Activated naive CD4-positive, alpha-beta T cell treated with anti-CD3 and anti-CD28 coated beads, Interleukin-2, amount 50 U/mL, for 16 hours (primary cell): Measurements from ENCODE around the gene CSTF3.
"Not testable (repeated sequence)": the region's sequence is repeated elsewhere in the genome, so short reads cannot be mapped to it uniquely, and the experiment has no call there.

ENCODE experiments used
- DNase-seq: peaks from one replicate; pipeline ENCODE4 v3.0.0-alpha.2; 2020

CSTF3 gene

GRCh38 chr11:33072465-33072864 lies 88.8 kb downstream of the CSTF3 start:
- no peak for DNase-seq

DNA sequence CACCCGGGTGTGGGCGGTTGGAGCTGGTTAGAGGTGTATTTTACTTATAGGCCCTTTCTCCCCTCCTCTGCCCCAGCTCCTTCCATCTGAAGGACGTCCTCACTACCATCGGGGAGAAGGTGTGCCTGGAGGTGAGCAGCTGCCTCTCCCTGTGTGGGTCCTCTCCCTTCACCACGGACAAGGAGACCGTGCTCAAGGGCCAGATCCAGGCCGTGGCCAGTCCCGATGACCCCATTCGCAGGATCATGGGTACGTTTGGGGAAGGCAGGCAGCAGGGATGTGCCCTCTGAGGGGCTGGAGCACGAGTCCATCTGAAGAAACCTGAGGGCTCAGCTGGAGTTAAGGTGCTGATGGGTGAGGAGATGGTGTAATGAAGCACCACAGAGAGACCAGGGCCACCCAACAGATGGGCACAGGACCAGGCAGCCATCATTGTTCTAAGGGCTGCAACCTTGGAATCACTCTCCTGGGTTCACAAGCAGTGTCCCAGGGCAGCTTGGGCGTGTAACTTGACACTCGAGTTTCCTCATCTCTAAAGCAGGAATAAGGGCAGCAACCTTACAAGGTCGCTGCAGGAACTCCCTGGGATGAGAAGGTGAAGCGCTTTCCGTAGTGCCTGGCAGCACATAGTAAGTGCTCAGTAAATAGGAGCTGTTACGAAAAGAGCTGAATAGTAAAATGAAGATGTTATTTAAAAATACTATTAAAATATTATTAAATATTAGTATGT lies 92.5 kb downstream of the CSTF3 start:
- no peak for DNase-seq

- no peak for DNase-seq
Observed at GRCh38 chr11:33067294-33067693, 94.0 kb downstream of the CSTF3 start.

DNA sequence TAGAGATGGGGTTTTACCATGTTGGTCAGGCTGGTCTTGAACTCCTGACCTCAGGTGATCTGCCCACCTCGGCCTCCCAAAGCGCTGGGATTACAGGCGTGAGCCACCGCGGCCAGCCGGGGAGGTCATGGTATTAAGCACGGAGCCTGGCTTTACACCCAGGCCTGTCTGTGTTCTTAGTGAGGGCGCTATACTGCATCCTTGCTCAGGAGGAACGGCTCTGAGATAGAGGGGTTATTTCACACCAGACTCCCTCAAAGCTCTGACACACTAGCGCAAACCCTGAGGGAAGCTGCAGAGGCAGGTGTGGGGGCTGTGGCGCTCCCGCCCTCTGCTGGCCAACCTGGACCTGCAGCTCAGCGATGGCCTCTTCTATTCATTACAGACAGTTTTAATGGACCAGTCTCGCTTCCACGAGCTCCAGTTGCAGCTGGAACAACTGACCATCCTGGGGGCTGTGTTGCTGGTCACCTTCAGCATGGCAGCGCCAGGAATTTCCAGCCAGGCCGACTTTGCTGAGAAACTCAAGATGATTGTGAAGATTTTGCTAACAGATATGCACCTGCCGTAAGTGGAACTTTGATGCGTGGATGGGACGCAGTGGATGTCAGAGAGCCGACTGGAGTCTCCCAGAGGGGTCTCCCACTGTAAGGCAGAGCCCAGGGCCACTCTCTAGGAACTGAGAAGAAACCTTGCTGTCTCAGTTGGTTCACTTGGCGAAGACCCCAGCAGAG lies 95.7 kb downstream of the CSTF3 start:
- peak; percentile 78 for DNase-seq

DNA sequence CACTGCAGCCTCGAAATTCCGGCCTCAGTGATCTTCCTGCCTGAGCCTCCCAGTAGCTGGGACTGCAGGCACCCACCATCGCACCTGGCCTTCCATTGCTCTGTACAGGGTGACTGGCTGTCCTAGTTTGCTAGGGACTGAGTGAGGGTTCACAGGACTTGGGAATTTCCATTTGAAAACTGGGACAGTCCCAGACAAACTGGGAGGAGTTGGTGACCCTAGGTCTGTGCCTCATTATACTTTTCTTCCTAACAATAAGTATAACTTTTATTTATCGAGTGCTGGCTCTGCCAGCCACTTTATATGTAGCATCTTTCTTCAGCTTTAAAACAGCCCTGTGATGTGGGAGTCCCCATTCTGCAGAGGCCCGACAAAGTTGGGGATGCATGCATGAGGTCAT lies 96.4 kb downstream of the CSTF3 start:
- no peak for DNase-seq

DNA sequence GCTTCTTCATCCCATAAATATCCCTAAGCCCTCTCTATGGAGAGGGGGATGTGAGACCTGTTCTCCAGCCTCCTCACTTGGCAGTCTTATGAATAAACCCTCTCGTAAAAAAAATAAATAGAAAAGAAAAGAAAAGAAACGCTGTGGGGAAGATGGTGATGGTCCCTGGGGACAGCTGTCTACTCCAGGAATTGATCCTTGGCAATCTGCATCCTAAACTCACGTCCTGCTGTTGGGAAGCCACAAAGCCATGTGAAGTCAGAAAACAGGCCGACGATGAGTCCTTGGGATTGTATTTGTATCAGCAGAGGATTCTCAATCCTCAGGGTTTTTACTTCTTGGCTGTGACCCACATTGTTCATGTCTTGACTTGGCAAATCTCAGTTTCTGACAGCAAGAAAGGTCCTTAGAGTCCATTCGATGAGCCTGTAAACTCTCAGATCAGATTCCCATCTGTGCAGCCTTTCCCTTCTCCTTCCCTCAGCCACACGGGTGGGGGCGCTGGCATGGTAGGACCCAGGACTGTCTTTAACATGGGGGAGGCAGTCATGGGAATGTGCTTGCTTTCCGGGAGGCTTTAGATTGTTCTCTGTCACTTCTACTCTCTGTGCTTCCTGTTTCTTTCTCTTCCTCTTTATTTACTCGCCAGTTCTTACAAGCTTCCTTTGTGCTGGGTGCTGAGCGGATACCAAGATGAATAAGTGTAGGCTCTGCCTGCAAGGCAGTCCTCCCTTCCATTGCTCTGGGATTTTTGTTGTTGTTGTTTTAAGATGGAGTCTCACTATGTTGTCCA lies 97.1 kb downstream of the CSTF3 start:
- no peak for DNase-seq

GRCh38 chr11:33063326-33063881 lies 97.9 kb downstream of the CSTF3 start:
- no peak for DNase-seq

GRCh38 chr11:33062137-33062536 lies 99.1 kb downstream of the CSTF3 start:
- no peak for DNase-seq

GRCh38 chr11:33060271-33060670 lies 101.0 kb downstream of the CSTF3 start:
- no peak for DNase-seq

DNA sequence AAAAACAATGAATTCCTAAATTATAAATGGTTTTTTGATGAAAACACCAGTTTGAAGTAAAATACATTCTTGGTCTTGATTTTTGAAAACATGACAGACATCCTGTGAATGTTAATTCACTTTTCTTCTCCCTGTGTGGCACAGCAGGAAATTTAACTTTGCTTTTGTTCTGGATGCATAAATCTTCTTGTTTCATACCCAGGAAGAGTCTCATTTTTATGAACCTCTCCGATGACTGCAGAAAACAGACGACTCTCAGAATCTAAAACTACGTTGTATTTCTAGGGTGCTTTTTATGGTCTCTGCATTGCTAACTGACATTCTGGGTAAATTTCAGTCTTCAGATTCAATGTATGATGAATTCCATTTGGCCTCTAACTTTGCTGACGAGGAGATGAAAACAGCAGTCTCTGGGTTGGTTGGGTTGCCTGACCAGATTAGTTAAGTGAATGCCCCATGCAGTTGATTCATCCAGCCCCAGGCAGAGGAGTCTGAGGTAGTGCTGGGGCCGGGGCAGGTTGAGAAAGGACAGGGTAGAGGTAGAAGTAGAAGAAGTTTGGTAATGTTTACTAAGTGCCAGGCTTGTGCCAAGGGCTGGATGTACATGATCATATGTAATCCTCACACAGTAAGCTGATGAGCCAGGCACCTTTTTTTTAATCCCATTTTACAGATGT lies 101.8 kb downstream of the CSTF3 start:
- DNase-seq: no peak

- no peak for DNase-seq
Observed at GRCh38 chr11:33057284-33057683, 104.0 kb downstream of the CSTF3 start.

GRCh38 chr11:33055375-33055774 lies 105.9 kb downstream of the CSTF3 start:
- no peak for DNase-seq

DNA sequence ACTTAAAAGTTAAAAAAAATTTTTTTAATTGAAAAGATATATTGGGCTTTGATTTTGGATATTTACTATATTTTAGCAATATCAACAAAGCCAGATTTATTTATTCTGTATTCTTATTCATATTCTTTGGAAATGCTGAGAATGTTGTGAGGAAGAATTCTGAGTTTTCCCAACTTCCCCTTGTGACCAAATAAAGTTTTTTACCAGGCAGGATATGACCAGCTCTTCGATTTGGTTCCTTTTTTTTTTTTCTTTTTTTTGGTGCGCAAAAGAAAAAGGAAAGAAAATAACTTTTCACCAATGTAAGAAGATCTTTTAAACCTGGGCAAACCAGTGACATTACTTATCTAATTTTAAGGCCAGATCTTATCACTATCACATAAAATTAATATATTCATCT lies 109.0 kb downstream of the CSTF3 start:
- no peak for DNase-seq

DNA sequence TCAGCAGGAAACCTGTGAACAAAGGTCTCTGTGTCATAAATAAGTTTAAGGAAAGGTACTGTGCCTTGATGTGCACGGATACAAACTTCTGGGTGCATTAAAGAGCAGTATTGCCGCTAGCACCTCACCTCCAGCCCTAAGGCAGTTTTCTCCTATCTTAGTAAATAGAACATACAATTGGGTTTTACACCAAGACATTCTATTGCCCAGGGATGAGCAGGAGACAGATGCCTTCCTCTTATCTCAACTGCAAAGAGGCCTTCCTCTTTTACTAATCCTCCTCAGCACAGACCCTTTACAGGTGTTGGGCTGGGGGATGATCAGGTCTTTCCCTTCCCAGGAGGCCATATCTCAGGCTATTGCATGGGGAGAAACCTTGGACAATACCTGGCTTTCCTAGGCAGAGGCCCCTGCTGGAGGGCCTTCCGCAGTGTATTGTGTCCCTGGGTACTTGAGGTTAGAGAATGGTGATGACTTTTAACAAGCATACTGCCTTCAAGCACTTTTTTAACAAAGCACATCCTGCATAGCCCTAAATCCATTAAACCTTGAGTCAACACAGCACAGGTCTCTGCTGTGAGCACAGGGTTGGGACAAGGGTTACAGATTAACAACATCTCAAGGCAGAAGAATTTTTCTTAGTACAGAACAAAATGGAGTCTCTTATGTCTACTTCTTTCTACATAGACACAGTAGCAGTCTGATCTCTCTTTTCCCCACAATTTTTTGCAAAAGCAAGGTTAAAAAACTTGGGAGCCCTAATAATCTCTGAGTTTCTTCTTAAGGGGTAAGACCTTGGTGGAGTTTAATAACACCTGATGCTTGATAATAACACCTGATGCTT lies 111.5 kb downstream of the CSTF3 start:
- DNase-seq: not testable (repeated sequence)

GRCh38 chr11:33048701-33049100 lies 112.6 kb downstream of the CSTF3 start:
- not testable (repeated sequence) for DNase-seq

- no peak for DNase-seq
Observed at GRCh38 chr11:33045551-33046255, 115.6 kb downstream of the CSTF3 start.

- DNase-seq: no peak
Observed at GRCh38 chr11:33044285-33044756, 117.0 kb downstream of the CSTF3 start.

GRCh38 chr11:33043221-33043830 lies 118.0 kb downstream of the CSTF3 start:
- DNase-seq: no peak

- no peak for DNase-seq
Observed at GRCh38 chr11:33040862-33041453, 120.3 kb downstream of the CSTF3 start.
